T47D (cell line): ENCODE results near the gene DNAH2.

Source experiments
- DNase-seq, 2 experiments: peaks; one replicate each; pipeline versions ENCODE4 v3.0.0 to v3.0.0-alpha.2; 2011 to 2012; ENCODE audit warnings: low read depth in 1 of 2, low spot score in 1 of 2
- JUND ChIP-seq: IDR thresholded peaks from 2 replicates; pipeline ENCODE4 v1.6.1; 2012; ENCODE audit warnings: low read depth
- in situ Hi-C: cut with HindIII; loops from 2 replicates; pipeline ENCODE4 v1.10.0; 2016; ENCODE audit warnings: low sequenced_read_pairs, low pct_unique_long_range_greater_than_20kb

Gene DNAH2

GRCh38 chr17:7775051-7775450 is 57.5 kb downstream of the DNAH2 start:
- no peak for DNase-seq
- no peak for TF ChIP-seq JUND
- in situ Hi-C loops: no loop called here

DNA sequence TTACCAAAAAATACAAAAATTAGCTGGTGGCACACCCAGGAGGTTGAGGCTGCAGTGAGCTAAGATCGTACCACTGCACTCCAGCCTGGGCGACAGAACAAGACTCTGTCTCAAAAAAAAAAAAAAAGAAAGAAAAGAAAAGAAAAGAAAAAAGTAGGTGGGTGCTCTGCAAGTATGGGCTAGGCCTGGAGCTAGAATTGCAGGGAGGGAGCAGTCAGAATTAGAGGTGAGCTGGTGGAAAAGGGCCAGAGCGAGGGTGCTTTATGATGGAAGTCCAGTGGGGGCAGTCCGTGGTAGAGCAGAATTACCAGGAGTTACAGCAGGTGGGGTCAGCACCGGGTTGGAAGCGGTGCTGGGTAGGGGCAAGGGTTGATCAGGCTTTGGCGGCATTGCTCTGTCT is 59.5 kb downstream of the DNAH2 start:
- in situ Hi-C loops: no loop called here
- no peak for DNase-seq
- TF ChIP-seq JUND: no peak

GRCh38 chr17:7780736-7781135 is 63.2 kb downstream of the DNAH2 start:
- in situ Hi-C loops: no loop called here
- DNase-seq: no peak
- TF ChIP-seq JUND: no peak

DNA sequence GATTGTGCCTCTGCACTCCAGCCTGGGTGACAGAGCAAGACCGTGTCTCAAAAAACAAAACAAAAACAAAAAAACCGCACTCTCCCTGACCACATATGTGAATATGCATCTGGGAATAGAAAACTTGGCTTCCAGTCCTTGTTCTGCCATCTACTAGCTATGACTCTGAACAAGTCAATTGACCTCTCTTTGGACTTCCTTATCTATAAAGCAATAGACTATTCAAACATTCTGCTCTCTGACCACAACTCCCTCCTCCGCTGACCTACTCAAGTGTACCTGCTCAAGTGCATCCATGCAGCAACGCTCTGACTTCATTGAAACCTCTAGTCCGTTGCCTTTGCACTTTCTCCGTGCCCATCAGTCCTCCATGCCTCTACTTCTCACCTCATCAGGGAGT is 63.9 kb downstream of the DNAH2 start:
- TF ChIP-seq JUND: no peak
- in situ Hi-C loops: no loop called here
- no peak for DNase-seq

- in situ Hi-C loops: no loop called here
- DNase-seq: no peak
- TF ChIP-seq JUND: no peak
Observed at GRCh38 chr17:7782240-7782639, 64.7 kb downstream of the DNAH2 start.

DNA sequence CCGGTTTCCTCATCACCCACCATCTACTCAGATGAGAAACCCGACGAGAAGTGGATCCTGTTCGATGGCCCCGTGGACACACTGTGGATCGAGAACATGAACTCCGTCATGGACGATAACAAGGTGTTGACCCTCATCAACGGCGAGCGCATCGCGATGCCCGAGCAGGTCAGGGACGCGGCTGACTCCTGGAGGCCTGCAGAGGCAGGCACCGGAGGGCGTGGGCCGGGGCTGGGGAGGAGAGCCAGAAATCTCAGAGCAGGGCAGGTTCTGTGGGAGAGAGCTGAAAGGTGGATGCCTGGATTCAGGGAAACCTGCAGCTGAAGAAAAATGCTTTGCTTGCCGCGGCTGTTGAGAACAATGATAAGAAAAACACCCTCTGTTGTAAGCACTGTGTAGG is 69.3 kb downstream of the DNAH2 start:
- no peak for DNase-seq
- TF ChIP-seq JUND: no peak
- in situ Hi-C loops: no loop called here

DNA sequence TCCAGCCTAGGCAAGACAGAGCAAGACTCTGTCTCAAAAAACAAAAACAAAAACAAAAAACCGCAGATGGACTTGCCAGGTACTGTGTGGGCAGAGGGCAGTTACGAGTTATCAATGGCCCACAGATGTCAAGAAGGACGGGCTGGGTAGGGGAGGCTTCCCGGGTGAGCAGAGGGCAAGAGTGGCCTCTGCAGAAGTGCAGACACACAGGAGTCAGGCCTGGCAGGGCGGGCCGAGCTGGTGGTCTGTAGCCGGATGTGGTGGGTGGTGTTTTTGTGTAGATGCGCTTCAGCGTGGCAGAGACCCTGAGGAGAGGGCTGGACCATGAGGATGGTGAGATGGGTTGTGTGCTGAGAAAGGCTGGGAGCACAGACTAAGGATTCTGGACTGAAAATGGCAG is 71.6 kb downstream of the DNAH2 start:
- no peak for TF ChIP-seq JUND
- in situ Hi-C loops: no loop called here
- DNase-seq: no peak

- DNase-seq: no peak
- in situ Hi-C loops: no loop called here
Observed at GRCh38 chr17:7790150-7790549, 72.6 kb downstream of the DNAH2 start.

DNA sequence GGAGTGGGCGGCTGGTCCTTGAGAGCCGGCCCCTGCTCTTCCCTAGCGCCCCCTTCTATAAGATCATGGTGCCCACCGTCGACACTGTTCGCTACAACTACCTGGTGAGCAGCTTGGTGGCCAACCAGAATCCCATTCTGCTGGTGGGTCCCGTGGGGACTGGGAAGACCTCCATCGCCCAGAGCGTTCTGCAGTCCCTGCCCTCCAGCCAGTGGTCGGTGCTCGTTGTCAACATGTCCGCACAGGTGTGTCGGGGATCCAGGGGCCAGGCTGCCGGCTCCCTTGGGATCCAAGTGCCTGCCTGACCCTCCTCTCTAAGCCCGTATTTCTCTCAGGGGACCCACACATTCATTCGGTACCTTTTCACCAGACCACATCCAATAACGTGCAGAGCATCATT is 75.1 kb downstream of the DNAH2 start:
- TF ChIP-seq JUND: no peak
- no peak for DNase-seq
- in situ Hi-C loops: no loop called here

More at GRCh38 chr17:7790150-7790549, 72.6 kb downstream of the DNAH2 start:
- TF ChIP-seq JUND: no peak

DNA sequence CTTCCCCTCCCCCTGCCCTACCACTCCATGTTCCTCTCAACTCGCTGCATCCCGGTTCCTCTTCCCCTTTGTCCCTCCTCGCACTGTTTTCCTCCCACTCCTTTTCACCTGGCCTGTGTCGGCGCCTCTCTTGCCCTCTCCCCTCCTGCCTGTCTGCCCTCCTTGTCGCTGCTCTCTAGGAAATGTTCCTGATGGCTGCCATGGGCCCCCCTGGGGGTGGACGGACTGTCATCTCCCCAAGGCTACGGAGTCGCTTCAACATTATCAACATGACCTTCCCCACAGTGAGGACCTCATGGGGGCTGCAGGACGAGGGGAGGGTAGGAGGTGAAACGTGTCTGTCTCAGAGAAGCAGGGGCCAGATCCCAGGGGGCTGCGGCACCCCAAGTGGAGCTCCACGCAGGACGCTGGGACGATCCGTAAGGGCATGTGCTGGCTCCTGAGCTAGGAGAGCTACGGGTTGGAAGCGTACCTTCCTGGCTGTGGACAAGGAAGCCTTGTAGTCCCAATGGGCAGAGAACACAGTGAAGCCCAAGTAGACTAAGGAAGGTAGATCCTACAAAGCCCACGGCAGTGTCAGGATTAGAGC is 76.6 kb downstream of the DNAH2 start:
- TF ChIP-seq JUND: no peak
- in situ Hi-C loops: no loop called here
- no peak for DNase-seq

GRCh38 chr17:7797976-7798375 is 80.4 kb downstream of the DNAH2 start:
- no peak for TF ChIP-seq JUND
- in situ Hi-C loops: no loop called here
- DNase-seq: no peak

DNA sequence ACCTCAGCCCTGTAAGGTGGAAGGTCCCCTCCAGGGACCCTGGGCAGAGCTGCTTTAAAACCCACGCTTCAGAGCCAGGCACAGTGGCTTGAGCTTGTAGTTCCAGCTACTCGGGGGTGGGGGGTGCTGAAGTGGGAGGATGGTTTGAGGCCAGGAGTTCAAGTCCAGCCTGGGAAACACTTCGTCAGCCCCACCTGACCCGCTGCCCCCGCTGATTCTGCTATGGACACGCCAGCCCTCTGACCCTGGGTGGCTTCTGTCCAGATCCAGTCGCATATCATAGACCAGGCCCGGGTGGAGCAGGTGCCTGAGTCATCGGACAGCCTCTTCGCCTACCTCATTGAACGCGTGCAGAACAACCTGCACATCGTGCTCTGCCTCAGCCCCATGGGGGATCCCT is 81.3 kb downstream of the DNAH2 start:
- DNase-seq: no peak
- TF ChIP-seq JUND: no peak
- in situ Hi-C loops: no loop called here

GRCh38 chr17:7803981-7804380 is 86.4 kb downstream of the DNAH2 start:
- no peak for TF ChIP-seq JUND
- in situ Hi-C loops: no loop called here
- peak in 1 of 2 experiments; percentile 39 for DNase-seq

- DNase-seq: no peak
- no peak for TF ChIP-seq JUND
- in situ Hi-C loops: no loop called here
Observed at GRCh38 chr17:7806587-7806986, 89.0 kb downstream of the DNAH2 start.
